ENCODE results near the gene TAX1BP1.

Gene TAX1BP1

GRCh38 chr7:27709137-27710075 lies 30.6 kb upstream of the TAX1BP1 start:
- Histone ChIP-seq H3K27me3 (ENCODE audit: control insufficient read depth in 1 of 2, insufficient read depth in 2 of 2, low read length in 2 of 2) (no peaks in the 10 kb centered on the region), H3K36me3 (ENCODE audit: insufficient read depth, low read length) (no peaks in the 10 kb centered on the region), H3K4me3 (ENCODE audit: low read depth in 1 of 2, low read length in 2 of 2) (no peak overlapping the region), H3K27ac (ENCODE audit: low read depth, low read length) (no peak overlapping the region), H3K4me1 (ENCODE audit: insufficient read depth, low read length) (peaks cover 10% of the 10 kb centered on the region), H3K9ac (ENCODE audit: low read length) (no peak overlapping the region), H3K9me3 (ENCODE audit: low read length) (no peaks in the 10 kb centered on the region)

- Histone ChIP-seq H3K27me3 (ENCODE audit: control insufficient read depth in 1 of 2, insufficient read depth in 2 of 2, low read length in 2 of 2) (no peaks in the 10 kb centered on the region), H3K9ac (ENCODE audit: low read length) (no peak overlapping the region), H3K4me1 (ENCODE audit: insufficient read depth, low read length) (peaks cover 10% of the 10 kb centered on the region), H3K36me3 (ENCODE audit: insufficient read depth, low read length) (no peaks in the 10 kb centered on the region), H3K9me3 (ENCODE audit: low read length) (no peaks in the 10 kb centered on the region), H3K4me3 (ENCODE audit: low read depth in 1 of 2, low read length in 2 of 2) (no peak overlapping the region), H3K27ac (ENCODE audit: low read depth, low read length) (no peak overlapping the region)
These were observed 27.7 kb upstream of the TAX1BP1 start for GRCh38 chr7:27712217-27712616.

DNA sequence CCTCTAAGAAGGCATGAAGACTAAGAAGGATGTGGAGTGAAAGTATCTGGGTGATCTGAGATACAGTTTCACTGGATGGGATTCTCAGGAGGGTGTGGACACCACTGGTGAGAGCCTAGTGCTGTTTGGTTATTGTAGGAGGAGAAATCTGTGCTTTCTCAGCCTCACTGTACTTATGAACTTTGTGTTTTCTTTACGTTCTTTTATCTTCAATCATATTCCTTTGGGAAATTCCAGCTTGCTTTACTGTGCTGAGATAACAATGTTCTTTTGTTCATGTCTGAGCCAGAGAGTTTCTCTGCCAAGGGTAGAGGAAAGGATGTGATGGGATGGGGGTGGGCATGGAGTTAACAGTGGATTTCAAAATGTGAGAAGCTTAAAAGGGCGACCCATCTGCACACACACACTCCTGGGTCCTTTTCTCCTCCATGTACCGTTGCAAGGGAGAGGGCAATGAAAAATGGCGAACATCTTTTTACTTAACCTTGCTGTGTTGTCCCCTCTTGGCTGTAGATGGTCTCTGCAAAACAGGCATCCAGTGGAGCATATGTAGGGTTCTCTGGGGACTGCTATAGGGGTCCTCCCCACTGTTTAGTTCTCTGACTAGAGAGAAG lies 25.0 kb upstream of the TAX1BP1 start:
- Histone ChIP-seq H3K9me3 (ENCODE audit: low read length) (no peaks in the 10 kb centered on the region), H3K4me3 (ENCODE audit: low read depth in 1 of 2, low read length in 2 of 2) (no peak overlapping the region), H3K4me1 (ENCODE audit: insufficient read depth, low read length) (no peaks in the 10 kb centered on the region), H3K27ac (ENCODE audit: low read depth, low read length) (no peak overlapping the region), H3K9ac (ENCODE audit: low read length) (no peak overlapping the region), H3K27me3 (ENCODE audit: control insufficient read depth in 1 of 2, insufficient read depth in 2 of 2, low read length in 2 of 2) (no peaks in the 10 kb centered on the region), H3K36me3 (ENCODE audit: insufficient read depth, low read length) (no peaks in the 10 kb centered on the region)

DNA sequence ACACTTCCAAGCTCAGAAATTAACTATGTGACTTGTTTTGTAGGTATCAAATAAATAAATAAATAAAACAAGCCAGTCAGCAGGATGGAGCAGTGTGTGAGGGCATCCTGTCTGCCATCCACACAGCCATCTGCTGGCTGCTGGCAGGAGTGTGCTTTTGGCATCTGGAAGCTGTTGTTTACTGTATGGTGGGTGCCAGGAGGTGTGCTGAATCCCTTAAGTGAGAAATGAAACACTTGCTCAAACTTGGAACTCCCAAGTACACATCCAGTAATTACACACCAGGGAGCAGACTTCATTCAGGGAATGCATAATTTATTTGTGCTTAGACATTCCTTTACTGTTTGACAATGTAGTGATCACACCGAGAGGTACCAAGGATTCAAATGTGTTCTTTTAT lies 16.9 kb upstream of the TAX1BP1 start:
- Histone ChIP-seq H3K27me3 (ENCODE audit: control insufficient read depth in 1 of 2, insufficient read depth in 2 of 2, low read length in 2 of 2) (no peaks in the 10 kb centered on the region), H3K27ac (ENCODE audit: low read depth, low read length) (no peak overlapping the region), H3K4me1 (ENCODE audit: insufficient read depth, low read length) (peaks cover 9% of the 10 kb centered on the region), H3K9ac (ENCODE audit: low read length) (no peak overlapping the region), H3K36me3 (ENCODE audit: insufficient read depth, low read length) (no peaks in the 10 kb centered on the region), H3K4me3 (ENCODE audit: low read depth in 1 of 2, low read length in 2 of 2) (no peak overlapping the region), H3K9me3 (ENCODE audit: low read length) (no peaks in the 10 kb centered on the region)

GRCh38 chr7:27727058-27727457 lies 12.9 kb upstream of the TAX1BP1 start:
- no peaks in the 10 kb centered on the region for H3K27me3 ChIP-seq (ENCODE audit: control insufficient read depth in 1 of 2, insufficient read depth in 2 of 2, low read length in 2 of 2)
- H3K9ac ChIP-seq (ENCODE audit: low read length) = no peak overlapping the region
- no peak overlapping the region for H3K4me3 ChIP-seq (ENCODE audit: low read depth in 1 of 2, low read length in 2 of 2)
- no peaks in the 10 kb centered on the region for H3K36me3 ChIP-seq (ENCODE audit: insufficient read depth, low read length)
- H3K4me1 ChIP-seq (ENCODE audit: insufficient read depth, low read length) = peaks cover 9% of the 10 kb centered on the region
- no peak overlapping the region for H3K27ac ChIP-seq (ENCODE audit: low read depth, low read length)
- no peaks in the 10 kb centered on the region for H3K9me3 ChIP-seq (ENCODE audit: low read length)

DNA sequence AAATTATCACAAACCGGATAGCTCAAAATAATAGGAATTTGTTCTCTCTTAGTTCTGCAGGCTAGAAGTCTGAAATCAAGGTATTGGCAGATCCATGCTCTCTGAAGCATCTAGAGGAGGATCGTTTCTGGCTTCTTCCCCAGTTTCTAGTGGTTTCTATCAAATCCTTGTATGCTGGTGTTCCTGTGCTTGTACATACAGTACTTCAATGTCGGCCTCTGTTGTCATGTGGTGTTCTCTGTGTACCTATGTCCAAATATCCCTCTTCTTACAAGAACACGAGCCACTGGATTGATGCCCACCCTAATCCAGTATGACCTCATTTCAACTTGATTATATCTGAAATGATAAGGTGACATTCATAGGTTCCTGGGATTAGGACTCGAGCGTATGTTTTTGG lies 9.8 kb upstream of the TAX1BP1 start:
- Histone ChIP-seq H3K27ac (ENCODE audit: low read depth, low read length) (no peak overlapping the region), H3K9ac (ENCODE audit: low read length) (no peak overlapping the region), H3K9me3 (ENCODE audit: low read length) (no peaks in the 10 kb centered on the region), H3K27me3 (ENCODE audit: control insufficient read depth in 1 of 2, insufficient read depth in 2 of 2, low read length in 2 of 2) (no peaks in the 10 kb centered on the region), H3K4me3 (ENCODE audit: low read depth in 1 of 2, low read length in 2 of 2) (no peak overlapping the region), H3K4me1 (ENCODE audit: insufficient read depth, low read length) (no peaks in the 10 kb centered on the region), H3K36me3 (ENCODE audit: insufficient read depth, low read length) (no peaks in the 10 kb centered on the region)

DNA sequence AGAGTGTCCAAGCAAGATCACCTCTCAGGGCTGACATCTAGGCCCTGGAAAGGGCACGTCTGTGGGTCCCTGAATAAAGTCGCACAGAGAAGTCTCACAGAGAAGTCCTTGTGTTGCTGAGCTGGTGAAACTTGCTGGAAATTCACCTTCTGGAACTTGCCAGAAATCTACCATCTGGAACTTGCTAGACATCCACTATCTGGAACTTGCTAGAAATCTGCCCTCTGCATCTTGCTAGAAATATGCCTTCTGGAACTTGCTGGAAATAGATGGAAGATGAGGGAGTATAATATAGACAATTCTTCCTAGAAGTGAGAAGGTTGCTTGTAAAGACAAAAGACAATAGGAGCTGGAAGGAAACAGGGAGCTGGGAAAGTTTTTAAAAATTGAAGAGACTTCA lies 5.4 kb upstream of the TAX1BP1 start:
- Histone ChIP-seq H3K36me3 (ENCODE audit: insufficient read depth, low read length) (no peaks in the 10 kb centered on the region), H3K4me1 (ENCODE audit: insufficient read depth, low read length) (peaks cover 7% of the 10 kb centered on the region), H3K4me3 (ENCODE audit: low read depth in 1 of 2, low read length in 2 of 2) (no peak overlapping the region), H3K27me3 (ENCODE audit: control insufficient read depth in 1 of 2, insufficient read depth in 2 of 2, low read length in 2 of 2) (no peaks in the 10 kb centered on the region), H3K9ac (ENCODE audit: low read length) (no peak overlapping the region), H3K9me3 (ENCODE audit: low read length) (no peaks in the 10 kb centered on the region), H3K27ac (ENCODE audit: low read depth, low read length) (no peak overlapping the region)

GRCh38 chr7:27735165-27735564 lies 4.8 kb upstream of the TAX1BP1 start:
- Histone ChIP-seq H3K4me1 (ENCODE audit: insufficient read depth, low read length) (peaks cover 7% of the 10 kb centered on the region), H3K9me3 (ENCODE audit: low read length) (no peaks in the 10 kb centered on the region), H3K36me3 (ENCODE audit: insufficient read depth, low read length) (no peaks in the 10 kb centered on the region), H3K27ac (ENCODE audit: low read depth, low read length) (no peak overlapping the region), H3K9ac (ENCODE audit: low read length) (no peak overlapping the region), H3K4me3 (ENCODE audit: low read depth in 1 of 2, low read length in 2 of 2) (no peak overlapping the region), H3K27me3 (ENCODE audit: control insufficient read depth in 1 of 2, insufficient read depth in 2 of 2, low read length in 2 of 2) (no peaks in the 10 kb centered on the region)

GRCh38 chr7:27735831-27736230 lies 4.1 kb upstream of the TAX1BP1 start:
- H3K9ac ChIP-seq (ENCODE audit: low read length) = no peak overlapping the region
- no peak overlapping the region for H3K4me3 ChIP-seq (ENCODE audit: low read depth in 1 of 2, low read length in 2 of 2)
- no peaks in the 10 kb centered on the region for H3K36me3 ChIP-seq (ENCODE audit: insufficient read depth, low read length)
- H3K4me1 ChIP-seq (ENCODE audit: insufficient read depth, low read length) = peaks cover 7% of the 10 kb centered on the region
- no peaks in the 10 kb centered on the region for H3K9me3 ChIP-seq (ENCODE audit: low read length)
- no peaks in the 10 kb centered on the region for H3K27me3 ChIP-seq (ENCODE audit: control insufficient read depth in 1 of 2, insufficient read depth in 2 of 2, low read length in 2 of 2)
- H3K27ac ChIP-seq (ENCODE audit: low read depth, low read length) = no peak overlapping the region

- Histone ChIP-seq H3K36me3 (ENCODE audit: insufficient read depth, low read length) (no peaks in the 10 kb centered on the region), H3K9me3 (ENCODE audit: low read length) (no peaks in the 10 kb centered on the region), H3K9ac (ENCODE audit: low read length) (no peak overlapping the region), H3K4me1 (ENCODE audit: insufficient read depth, low read length) (peaks cover 13% of the 10 kb centered on the region), H3K27ac (ENCODE audit: low read depth, low read length) (no peak overlapping the region), H3K4me3 (ENCODE audit: low read depth in 1 of 2, low read length in 2 of 2) (no peak overlapping the region), H3K27me3 (ENCODE audit: control insufficient read depth in 1 of 2, insufficient read depth in 2 of 2, low read length in 2 of 2) (no peaks in the 10 kb centered on the region)
These were observed 2.8 kb upstream of the TAX1BP1 start for GRCh38 chr7:27737178-27737577.

DNA sequence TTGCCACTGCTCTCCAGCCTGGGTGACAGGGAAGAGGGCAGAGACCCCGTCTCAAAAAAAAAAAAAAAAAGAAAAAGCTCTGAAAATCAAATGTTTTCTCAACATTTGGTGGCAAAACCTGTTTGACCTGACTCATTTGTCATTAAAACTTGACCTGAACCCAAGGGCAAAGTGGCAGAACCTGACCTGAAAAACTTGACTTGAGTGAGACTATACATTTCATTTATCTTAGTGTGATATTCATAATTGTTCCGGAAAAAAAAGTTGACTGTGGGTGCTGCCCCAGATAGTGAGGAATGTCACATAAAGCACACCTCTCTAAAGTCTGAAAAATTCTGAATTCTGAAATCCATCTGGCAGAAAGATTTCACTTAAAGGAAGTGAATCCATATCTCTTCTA lies 2.3 kb upstream of the TAX1BP1 start:
- Histone ChIP-seq H3K27ac (ENCODE audit: low read depth, low read length) (no peak overlapping the region), H3K4me3 (ENCODE audit: low read depth in 1 of 2, low read length in 2 of 2) (no peak overlapping the region), H3K9me3 (ENCODE audit: low read length) (no peaks in the 10 kb centered on the region), H3K9ac (ENCODE audit: low read length) (no peak overlapping the region), H3K4me1 (ENCODE audit: insufficient read depth, low read length) (peaks cover 13% of the 10 kb centered on the region), H3K36me3 (ENCODE audit: insufficient read depth, low read length) (no peaks in the 10 kb centered on the region), H3K27me3 (ENCODE audit: control insufficient read depth in 1 of 2, insufficient read depth in 2 of 2, low read length in 2 of 2) (no peaks in the 10 kb centered on the region)

Data from muscle layer of colon (tissue), 2 donors.